G401 (cell line): ENCODE results near the gene YARS1. TPM values are rescaled to one million over a fixed set of nuclear protein-coding genes. Genes with fewer than 3 reads are reported as not detected.
A peak's percentile ranks its signal among the peaks of the same experiment; 100 is the strongest.

ENCODE experiments used
- DNase-seq: peaks from one replicate; pipeline ENCODE4 v3.0.0-alpha.2; 2015; ENCODE audit warnings: low spot score
- in situ Hi-C: cut with HindIII; loops from 2 replicates; pipeline ENCODE4 v1.10.0; 2016; ENCODE audit warnings: low sequenced_read_pairs, mixed read lengths
- total RNA-seq: library from RNA; depleted of rRNA; stranded (reverse); fragments of >200 nt; shearing (Covaris generic); gene quantifications from 2 replicates; pipeline ENCODE4 v1.2.3, GENCODE V29; 2014

Gene YARS1
- total RNA-seq, 1 experiment from 2014 or later, result 140 TPM

- no peak for DNase-seq
- in situ Hi-C loops, result no loop called here
Measured at GRCh38 chr1:32786856-32787255, 30.3 kb downstream of the YARS1 start.

GRCh38 chr1:32784817-32785216 is 32.3 kb downstream of the YARS1 start:
- in situ Hi-C loops, result no loop called here

GRCh38 chr1:32783851-32784250 is 33.3 kb downstream of the YARS1 start:
- DNase-seq, result no peak
- in situ Hi-C loops, result no loop called here

More at GRCh38 chr1:32784817-32785216, 32.3 kb downstream of the YARS1 start:
- no peak for DNase-seq

- DNase-seq, result peak; percentile 57
- in situ Hi-C loops, result no loop called here
Measured at GRCh38 chr1:32782086-32782485, 35.1 kb downstream of the YARS1 start.

GRCh38 chr1:32780628-32781234 is 36.4 kb downstream of the YARS1 start:
- in situ Hi-C loops, result no loop called here
- peak; percentile 30 for DNase-seq

- no peak for DNase-seq
- in situ Hi-C loops, result no loop called here
Measured at GRCh38 chr1:32780005-32780404, 37.2 kb downstream of the YARS1 start.

- in situ Hi-C loops, result no loop called here
- no peak for DNase-seq
Measured at GRCh38 chr1:32779242-32779641, 37.9 kb downstream of the YARS1 start.

- in situ Hi-C loops, result no loop called here
- no peak for DNase-seq
Measured at GRCh38 chr1:32775640-32776337, 41.4 kb downstream of the YARS1 start.

- no peak for DNase-seq
- in situ Hi-C loops, result no loop called here
Measured at GRCh38 chr1:32774950-32775634, 42.1 kb downstream of the YARS1 start.

GRCh38 chr1:32774464-32774808 is 42.7 kb downstream of the YARS1 start:
- in situ Hi-C loops, result no loop called here
- DNase-seq, result no peak

GRCh38 chr1:32773764-32774463 is 43.2 kb downstream of the YARS1 start:
- in situ Hi-C loops, result no loop called here
- no peak for DNase-seq

GRCh38 chr1:32773018-32773763 is 44.0 kb downstream of the YARS1 start:
- in situ Hi-C loops, result no loop called here
- peak; percentile 84 for DNase-seq

- no peak for DNase-seq
- in situ Hi-C loops, result no loop called here
Measured at GRCh38 chr1:32772281-32773017, 44.7 kb downstream of the YARS1 start.

- in situ Hi-C loops, result no loop called here
- DNase-seq, result no peak
Measured at GRCh38 chr1:32771561-32772280, 45.4 kb downstream of the YARS1 start.

GRCh38 chr1:32770741-32771548 is 46.2 kb downstream of the YARS1 start:
- in situ Hi-C loops, result no loop called here
- DNase-seq, result no peak

GRCh38 chr1:32770221-32770731 is 46.9 kb downstream of the YARS1 start:
- DNase-seq, result no peak

More at GRCh38 chr1:32770221-32770731, 46.9 kb downstream of the YARS1 start:
- in situ Hi-C loops, result no loop called here
